Muscle of arm (tissue), 12 donors: ENCODE results near the gene CDKL4. TPM values are rescaled to one million over a fixed set of nuclear protein-coding genes. Genes with fewer than 3 reads are reported as not detected.
"Not testable (repeated sequence)": the region's sequence is repeated elsewhere in the genome, so short reads cannot be mapped to it uniquely, and the experiment has no call there.

ENCODE experiments used
- DNase-seq: peaks from one replicate; pipeline ENCODE4 v3.0.0-alpha.2; 2013
- polyA plus RNA-seq, 12 donors: library from polyadenylated mRNA; unstranded; fragments of 120-200 nt; gene quantifications; one replicate each; pipeline ENCODE4 v1.2.1, GENCODE V29; 2013; ENCODE audit not compliant: insufficient read length in 12 of 12

CDKL4 gene
- polyA plus RNA-seq, 12 donors: 0.16 to 0.79 (median 0.26) TPM; not detected in 4

- DNase-seq: no peak
Observed at GRCh38 chr2:39142904-39143605, 100.7 kb downstream of the CDKL4 start.

GRCh38 chr2:39141334-39142271 is 102.2 kb downstream of the CDKL4 start:
- no peak for DNase-seq

GRCh38 chr2:39140948-39141333 is 102.8 kb downstream of the CDKL4 start:
- DNase-seq: not testable (repeated sequence)

GRCh38 chr2:39140322-39140847 is 103.4 kb downstream of the CDKL4 start:
- DNase-seq: no peak

GRCh38 chr2:39139511-39140237 is 104.1 kb downstream of the CDKL4 start:
- no peak for DNase-seq

GRCh38 chr2:39138837-39139211 is 104.9 kb downstream of the CDKL4 start:
- no peak for DNase-seq

- DNase-seq: not testable (repeated sequence)
Observed at GRCh38 chr2:39138187-39138836, 105.5 kb downstream of the CDKL4 start.

GRCh38 chr2:39136799-39137198 is 107.0 kb downstream of the CDKL4 start:
- DNase-seq: no peak

- no peak for DNase-seq
Observed at GRCh38 chr2:39135690-39136259, 108.0 kb downstream of the CDKL4 start.

GRCh38 chr2:39133215-39133851 is 110.4 kb downstream of the CDKL4 start:
- no peak for DNase-seq

- DNase-seq: no peak
Observed at GRCh38 chr2:39128919-39129391, 114.8 kb downstream of the CDKL4 start.

GRCh38 chr2:39127973-39128372 is 115.8 kb downstream of the CDKL4 start:
- DNase-seq: no peak

Other genes starting within 250 kb of the CDKL4 start
- 10 to 100 TPM in 11 of 12 donors, not detected in 1; 26.0 to 71.0 (median 34.0) TPM for gene SOS1, start 122.9 kb downstream of the CDKL4 start, polyA plus RNA-seq
- gene MAP4K3, start 193.3 kb upstream of the CDKL4 start, polyA plus RNA-seq: 10 to 100 TPM in 11 of 12 donors, not detected in 1; 29.3 to 60.0 (median 48.8) TPM